ENCODE results near the gene TNRC6A. TPM values are rescaled to one million over a fixed set of nuclear protein-coding genes. Genes with fewer than 3 reads are reported as not detected.

TNRC6A gene
- total and polyA plus RNA-seq, 9 of the 15 experiments (the other 6 are each of a cell fraction or from before 2014, with no cell fraction given): 3.4 to 32.1 (median 26.6) TPM

DNA sequence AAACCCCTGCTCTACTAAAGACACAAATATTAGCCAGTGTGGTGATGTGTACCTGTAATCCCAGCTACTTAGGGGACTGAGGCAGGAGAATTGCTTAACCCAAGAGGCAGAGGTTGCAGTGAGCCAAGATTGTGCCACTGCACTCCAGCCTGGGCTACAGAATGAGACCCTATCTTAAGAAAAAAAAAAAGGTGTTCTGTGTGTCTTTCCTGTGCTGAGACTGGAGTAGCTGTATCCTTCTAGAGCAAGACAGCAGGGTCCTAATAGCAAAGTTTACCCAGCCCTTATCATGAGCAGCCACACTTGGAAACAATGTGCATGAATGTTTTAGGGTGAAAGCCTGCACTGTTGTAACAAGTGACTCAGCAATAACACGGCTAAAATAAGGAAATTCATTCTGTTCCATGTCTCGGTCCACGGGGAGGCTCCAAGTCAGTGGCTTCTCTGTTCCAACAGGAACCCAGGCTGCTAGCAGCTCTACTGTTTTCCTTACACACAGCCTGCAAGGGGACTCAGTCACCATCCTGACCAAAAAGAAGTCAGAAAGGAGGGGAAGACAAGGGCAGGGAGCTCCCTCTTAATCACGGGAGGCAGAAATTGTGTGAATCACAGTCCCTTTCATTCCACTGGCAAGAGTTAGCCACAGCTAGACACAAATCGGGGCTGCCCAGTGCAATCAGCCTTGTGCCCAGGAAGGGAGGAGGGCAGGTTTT, 109.3 kb downstream of the TNRC6A start:
- intact Hi-C loops (cut with micrococcal nuclease): loop anchor here (10.0 kb wide), 1 partner anchor 386 kb away; no protein-coding TSS in a partner anchor
- Histone ChIP-seq H3K27ac (ENCODE audit: extremely low read depth, low read depth, low read length) (peak overlapping the region; percentile 69; the same call in 2 of the 3 replicates), H3K4me2 (ENCODE audit: insufficient read depth, low read length) (peak overlapping the region; percentile 83)
- TF ChIP-seq SAFB2 (IDR thresholded peaks at IDR 0.05; ENCODE audit: borderline replicate concordance, low read depth, low read length, severe bottlenecking) (no peak), BRF1 (IDR thresholded peaks at IDR 0.05; ENCODE audit: borderline replicate concordance, extremely low read depth, insufficient read length) (no peak), ZNF586 (CRISPR knock-in tag; conservative IDR thresholded peaks at IDR 0.05) (no peak), ZNF263 (CRISPR knock-in tag; IDR thresholded peaks at IDR 0.05; ENCODE audit: borderline replicate concordance) (no peak), FOXA3 (CRISPR knock-in tag; conservative IDR thresholded peaks at IDR 0.05 in 1 of 2, IDR thresholded peaks at IDR 0.05 in 1 of 2) (peak; percentile 96), CCNT2 (IDR thresholded peaks at IDR 0.05; ENCODE audit: borderline replicate concordance, extremely low read depth, insufficient read length, low read depth, low read length) (peak; percentile 92), ILF3 (IDR thresholded peaks at IDR 0.05; ENCODE audit: borderline replicate concordance) (no peak), BRD4 (IDR thresholded peaks at IDR 0.05) (no peak), RBFOX2 (IDR thresholded peaks at IDR 0.05; ENCODE audit: low read depth, low read length) (no peak), JUND (IDR thresholded peaks at IDR 0.05; ENCODE audit: borderline replicate concordance, low read depth, low read length) (peak; percentile 91), JUND (tag; IDR thresholded peaks at IDR 0.05; ENCODE audit: borderline replicate concordance, low read depth, low read length) (peak; percentile 85; the same call in 2 of the 3 replicates)
- TF ChIP-seq, protein P1, sequence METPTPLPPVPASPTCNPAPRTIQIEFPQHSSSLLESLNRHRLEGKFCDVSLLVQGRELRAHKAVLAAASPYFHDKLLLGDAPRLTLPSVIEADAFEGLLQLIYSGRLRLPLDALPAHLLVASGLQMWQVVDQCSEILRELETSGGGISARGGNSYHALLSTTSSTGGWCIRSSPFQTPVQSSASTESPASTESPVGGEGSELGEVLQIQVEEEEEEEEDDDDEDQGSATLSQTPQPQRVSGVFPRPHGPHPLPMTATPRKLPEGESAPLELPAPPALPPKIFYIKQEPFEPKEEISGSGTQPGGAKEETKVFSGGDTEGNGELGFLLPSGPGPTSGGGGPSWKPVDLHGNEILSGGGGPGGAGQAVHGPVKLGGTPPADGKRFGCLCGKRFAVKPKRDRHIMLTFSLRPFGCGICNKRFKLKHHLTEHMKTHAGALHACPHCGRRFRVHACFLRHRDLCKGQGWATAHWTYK (CRISPR knock-in tag; IDR thresholded peaks at IDR 0.05): no peak
- TF ChIP-seq, protein P2, sequence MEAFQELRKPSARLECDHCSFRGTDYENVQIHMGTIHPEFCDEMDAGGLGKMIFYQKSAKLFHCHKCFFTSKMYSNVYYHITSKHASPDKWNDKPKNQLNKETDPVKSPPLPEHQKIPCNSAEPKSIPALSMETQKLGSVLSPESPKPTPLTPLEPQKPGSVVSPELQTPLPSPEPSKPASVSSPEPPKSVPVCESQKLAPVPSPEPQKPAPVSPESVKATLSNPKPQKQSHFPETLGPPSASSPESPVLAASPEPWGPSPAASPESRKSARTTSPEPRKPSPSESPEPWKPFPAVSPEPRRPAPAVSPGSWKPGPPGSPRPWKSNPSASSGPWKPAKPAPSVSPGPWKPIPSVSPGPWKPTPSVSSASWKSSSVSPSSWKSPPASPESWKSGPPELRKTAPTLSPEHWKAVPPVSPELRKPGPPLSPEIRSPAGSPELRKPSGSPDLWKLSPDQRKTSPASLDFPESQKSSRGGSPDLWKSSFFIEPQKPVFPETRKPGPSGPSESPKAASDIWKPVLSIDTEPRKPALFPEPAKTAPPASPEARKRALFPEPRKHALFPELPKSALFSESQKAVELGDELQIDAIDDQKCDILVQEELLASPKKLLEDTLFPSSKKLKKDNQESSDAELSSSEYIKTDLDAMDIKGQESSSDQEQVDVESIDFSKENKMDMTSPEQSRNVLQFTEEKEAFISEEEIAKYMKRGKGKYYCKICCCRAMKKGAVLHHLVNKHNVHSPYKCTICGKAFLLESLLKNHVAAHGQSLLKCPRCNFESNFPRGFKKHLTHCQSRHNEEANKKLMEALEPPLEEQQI (IDR thresholded peaks at IDR 0.05): peak; percentile 76; the same call in 1 of the 2 replicates
- TF ChIP-seq, protein P3, sequence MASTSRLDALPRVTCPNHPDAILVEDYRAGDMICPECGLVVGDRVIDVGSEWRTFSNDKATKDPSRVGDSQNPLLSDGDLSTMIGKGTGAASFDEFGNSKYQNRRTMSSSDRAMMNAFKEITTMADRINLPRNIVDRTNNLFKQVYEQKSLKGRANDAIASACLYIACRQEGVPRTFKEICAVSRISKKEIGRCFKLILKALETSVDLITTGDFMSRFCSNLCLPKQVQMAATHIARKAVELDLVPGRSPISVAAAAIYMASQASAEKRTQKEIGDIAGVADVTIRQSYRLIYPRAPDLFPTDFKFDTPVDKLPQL (IDR thresholded peaks at IDR 0.05; ENCODE audit: extremely low read depth, insufficient read length): no peak

More for the DNA sequence above, 109.3 kb downstream of the TNRC6A start:
- Histone ChIP-seq H4K20me1 (replicated peaks; ENCODE audit: control insufficient read depth, insufficient read depth, low read length) (no peaks in the 10 kb centered on the region), H2AFZ (ENCODE audit: low read depth, low read length) (peak overlapping the region; percentile 87), H3K9me3 (replicated peaks; ENCODE audit: control insufficient read depth, insufficient read depth, low read depth, low read length) (no peaks in the 10 kb centered on the region), H3K9me1 (ENCODE audit: control insufficient read depth, insufficient read depth, low read length) (no peaks in the 10 kb centered on the region), H3K36me3 (ENCODE audit: control insufficient read depth, insufficient read depth, low read length) (no peaks in the 10 kb centered on the region; the same call in 2 of the 3 replicates), H3K4me1 (replicated peaks in 1 of 2; ENCODE audit: control insufficient read depth in 2 of 2, insufficient read depth in 2 of 2, low read length in 2 of 2) (peaks cover 20 to 21% of the 10 kb centered on the region in 2 experiments), H3K27me3 (ENCODE audit: control insufficient read depth in 2 of 2, insufficient read depth in 2 of 2, low read length in 2 of 2) (no peaks in the 10 kb centered on the region), H3K9ac (ENCODE audit: insufficient read depth in 1 of 2, low read depth in 2 of 2, low read length in 2 of 2) (peak overlapping the region; percentile 1 to 63; a peak in 2 of 4 replicates), H3K4me3 (no peak overlapping the region), H3K79me2 (ENCODE audit: control insufficient read depth, insufficient read depth, low read length) (no peaks in the 10 kb centered on the region)
- ChIA-PET POLR2A (interaction anchor here (0.6 to 1.6 kb wide), 4 partner anchors 11 to 386 kb away, joined by 3 to 7 read pairs (median 4); no protein-coding TSS in a partner anchor), CTCF (ENCODE audit: low intra/inter-chr PET ratio) (no interaction called here)
- WGBS (ENCODE audit: insufficient coverage, low coverage, missing lambda C conversion rate): 0% methylated on average over 5 of the region's 5 CpGs
- FAIRE-seq (peak; percentile 99), ATAC-seq (peak; percentile 96), DNase-seq (ENCODE audit: extremely low read depth in 1 of 4, low spot score in 3 of 4) (peak; percentile 80 to 92 (median 86))
- BruUV-seq (replicated peaks): no TSS peak
- in situ Hi-C loops (cut with MboI): loop anchor here (10.0 kb wide), 1 partner anchor 386 kb away; no protein-coding TSS in a partner anchor
